Trophoblast cell (in vitro differentiated cells and primary cell): ENCODE data around the gene EXOC3L2.

Experiments used
- DNase-seq, 2 donors: peaks; one replicate each; pipeline ENCODE4 v3.0.0-alpha.2; 2016
- H2AFZ ChIP-seq: 2 replicates; pipeline ENCODE4 v1.6.1; 2013; ENCODE audit warnings: low read length, moderate library complexity, mild to moderate bottlenecking; ENCODE audit not compliant: insufficient read depth, poor library complexity
- H2AK5ac ChIP-seq: 2 replicates; pipeline ENCODE4 v1.6.1; 2013; ENCODE audit warnings: mild to moderate bottlenecking, low read length
- H2BK120ac ChIP-seq: 2 replicates; pipeline ENCODE4 v1.6.1; 2013; ENCODE audit warnings: low read length, mild to moderate bottlenecking, moderate library complexity; ENCODE audit not compliant: insufficient read depth, poor library complexity
- H2BK12ac ChIP-seq: 2 replicates; pipeline ENCODE4 v1.6.1; 2013; ENCODE audit warnings: mild to moderate bottlenecking, low read length, moderate library complexity
- H2BK5ac ChIP-seq: 2 replicates; pipeline ENCODE4 v1.6.1; 2013; ENCODE audit warnings: low read length, low read depth, moderate library complexity, mild to moderate bottlenecking; ENCODE audit not compliant: poor library complexity
- H3K14ac ChIP-seq: 2 replicates; pipeline ENCODE4 v1.6.1; 2013; ENCODE audit warnings: mild to moderate bottlenecking, low read length
- H3K18ac ChIP-seq: 2 replicates; pipeline ENCODE4 v1.6.1; 2013; ENCODE audit warnings: mild to moderate bottlenecking, low read length
- H3K23ac ChIP-seq: 2 replicates; pipeline ENCODE4 v1.6.1; 2013; ENCODE audit warnings: low read length
- H3K27ac ChIP-seq: 2 replicates; pipeline ENCODE4 v1.5.1; 2013; ENCODE audit warnings: low read depth, mild to moderate bottlenecking, inconsistent platforms, low read length, moderate library complexity
- H3K27me3 ChIP-seq: 2 replicates; pipeline ENCODE4 v1.6.1; 2013; ENCODE audit warnings: inconsistent platforms, mild to moderate bottlenecking, low read length, moderate library complexity; ENCODE audit not compliant: insufficient read depth
- H3K36me3 ChIP-seq, 2 experiments: 1 replicate in 1 of 2; 2 replicates in 1 of 2; pipeline ENCODE4 v1.6.1; 2013; ENCODE audit warnings: low read length in 2 of 2, mild to moderate bottlenecking in 2 of 2, moderate library complexity in 1 of 2; ENCODE audit not compliant: insufficient read depth in 2 of 2, control insufficient read depth in 1 of 2
- H3K4ac ChIP-seq: 2 replicates; pipeline ENCODE4 v1.6.1; 2013; ENCODE audit warnings: low read depth, mild to moderate bottlenecking, low read length, moderate library complexity
- H3K4me1 ChIP-seq, 2 experiments: 1 replicate in 1 of 2; 2 replicates in 1 of 2; pipeline ENCODE4 v1.6.1; 2013; ENCODE audit warnings: low read length in 2 of 2, mild to moderate bottlenecking in 2 of 2, moderate library complexity in 1 of 2; ENCODE audit not compliant: insufficient read depth in 2 of 2, control insufficient read depth in 1 of 2
- H3K4me2 ChIP-seq: 2 replicates; pipeline ENCODE4 v1.6.1; 2013; ENCODE audit warnings: inconsistent platforms, mild to moderate bottlenecking, low read length, moderate library complexity
- H3K4me3 ChIP-seq: 2 replicates; pipeline ENCODE4 v1.5.1; 2013; ENCODE audit warnings: mild to moderate bottlenecking, low read depth, low read length, inconsistent platforms
- H3K79me1 ChIP-seq: one replicate; pipeline ENCODE4 v1.6.1; 2013; ENCODE audit warnings: low read length
- H3K79me2 ChIP-seq: 2 replicates; pipeline ENCODE4 v1.6.1; 2013; ENCODE audit warnings: low read length, mild to moderate bottlenecking; ENCODE audit not compliant: control insufficient read depth, insufficient read depth, poor library complexity
- H3K9ac ChIP-seq: 2 replicates; pipeline ENCODE4 v1.6.1; 2013; ENCODE audit warnings: mild to moderate bottlenecking, low read length
- H3K9me3 ChIP-seq: 2 replicates; pipeline ENCODE4 v1.6.1; 2013; ENCODE audit warnings: low read depth, mild to moderate bottlenecking, control low read depth, inconsistent platforms, low read length; ENCODE audit not compliant: insufficient read depth
- H4K12ac ChIP-seq: 2 replicates; pipeline ENCODE4 v1.6.1; 2013; ENCODE audit warnings: low read depth, mild to moderate bottlenecking, low read length, moderate library complexity
- H4K8ac ChIP-seq: 2 replicates; pipeline ENCODE4 v1.6.1; 2013; ENCODE audit warnings: low read depth, mild to moderate bottlenecking, low read length, moderate library complexity
- H4K91ac ChIP-seq: one replicate; pipeline ENCODE4 v1.6.1; 2013; ENCODE audit warnings: low read depth, mild to moderate bottlenecking, low read length, moderate library complexity
- WGBS: extraction: QIAGEN DNeasy Blood & Tissue Kit; methylation state at CpG from one replicate; pipeline ENCODE4 v1.1.7; 2013; ENCODE audit warnings: missing lambda C conversion rate; ENCODE audit not compliant: insufficient read length, insufficient coverage; ENCODE audit errors: extremely low coverage; 5-methylcytosine and 5-hydroxymethylcytosine counted together

EXOC3L2 gene

DNA sequence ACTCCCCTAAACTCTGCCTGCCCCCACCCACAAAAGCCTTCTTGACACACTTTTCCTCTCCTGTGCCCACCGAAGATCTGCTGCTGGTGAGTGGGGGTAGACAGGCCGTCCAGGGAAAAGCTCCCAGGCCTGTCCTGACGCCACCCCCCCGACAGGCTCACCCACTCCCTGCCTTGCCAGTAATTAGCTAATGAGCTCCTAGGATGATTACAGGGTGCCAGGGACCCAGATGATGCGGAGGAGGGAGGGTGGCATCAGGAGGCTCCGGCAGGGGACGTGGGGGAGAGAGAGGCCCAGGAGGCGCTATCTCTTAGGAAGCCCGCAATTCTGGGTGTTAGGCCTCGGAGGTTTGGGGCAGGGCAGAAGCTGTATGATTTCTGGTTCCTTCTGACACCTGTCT, 32.9 kb upstream of the EXOC3L2 start:
- Histone ChIP-seq H2BK5ac (no peak overlapping the region), H2BK120ac (no peak overlapping the region), H3K23ac (no peak overlapping the region), H4K8ac (no peak overlapping the region), H2BK12ac (no peak overlapping the region), H3K14ac (no peak overlapping the region), H3K79me1 (peaks cover 4% of the 10 kb centered on the region), H3K36me3 (peaks cover 39 to 42% of the 10 kb centered on the region in 2 experiments), H3K4ac (no peak overlapping the region), H3K18ac (no peak overlapping the region), H3K27me3 (no peaks in the 10 kb centered on the region), H3K27ac (no peak overlapping the region), H4K12ac (no peak overlapping the region), H2AK5ac (no peak overlapping the region), H2AFZ (no peak overlapping the region), H4K91ac (no peak overlapping the region), H3K4me3 (no peak overlapping the region), H3K79me2 (peaks cover 2% of the 10 kb centered on the region), H3K4me1 (peaks cover 11% of the 10 kb centered on the region in 2 experiments), H3K9ac (no peak overlapping the region), H3K4me2 (no peak overlapping the region), H3K9me3 (no peaks in the 10 kb centered on the region)
- DNase-seq: no peak
- no CpG with 5 or more reads among the region's 10 CpGs for WGBS

DNA sequence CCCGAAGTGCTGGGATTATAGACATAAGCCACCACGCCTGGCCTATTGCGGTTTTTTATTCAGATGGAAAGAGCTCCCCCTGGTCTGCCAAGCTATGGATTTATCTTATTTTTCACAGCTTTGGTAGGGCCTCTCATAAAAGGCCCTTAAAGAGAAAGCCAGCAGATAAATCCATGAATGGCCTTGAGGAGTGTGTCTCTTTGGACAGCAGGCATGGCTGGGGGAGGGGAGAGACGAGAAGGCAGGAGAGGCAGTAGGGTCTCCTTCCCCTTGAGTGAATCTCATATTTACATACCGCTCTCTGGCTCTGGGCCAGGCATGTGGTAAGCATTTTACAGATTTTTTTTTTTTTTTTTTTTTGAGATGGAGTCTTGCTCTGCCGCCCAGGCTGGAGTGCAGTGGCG, 31.1 kb upstream of the EXOC3L2 start:
- Histone ChIP-seq H3K14ac (no peak overlapping the region), H3K36me3 (peaks cover 43 to 44% of the 10 kb centered on the region in 2 experiments), H3K4ac (no peak overlapping the region), H3K18ac (no peak overlapping the region), H2BK120ac (no peak overlapping the region), H4K91ac (no peak overlapping the region), H4K8ac (no peak overlapping the region), H4K12ac (no peak overlapping the region), H3K27me3 (no peaks in the 10 kb centered on the region), H3K79me1 (peaks cover 4% of the 10 kb centered on the region), H3K4me2 (no peak overlapping the region), H3K4me1 (peaks cover 11% of the 10 kb centered on the region in 2 experiments), H2AK5ac (no peak overlapping the region), H3K4me3 (no peak overlapping the region), H3K9ac (no peak overlapping the region), H2BK12ac (no peak overlapping the region), H3K9me3 (no peaks in the 10 kb centered on the region), H3K23ac (no peak overlapping the region), H2BK5ac (no peak overlapping the region), H2AFZ (no peak overlapping the region), H3K79me2 (peaks cover 2% of the 10 kb centered on the region), H3K27ac (no peak overlapping the region)
- DNase-seq: no peak
- WGBS: no CpG with 5 or more reads among the region's 7 CpGs

DNA sequence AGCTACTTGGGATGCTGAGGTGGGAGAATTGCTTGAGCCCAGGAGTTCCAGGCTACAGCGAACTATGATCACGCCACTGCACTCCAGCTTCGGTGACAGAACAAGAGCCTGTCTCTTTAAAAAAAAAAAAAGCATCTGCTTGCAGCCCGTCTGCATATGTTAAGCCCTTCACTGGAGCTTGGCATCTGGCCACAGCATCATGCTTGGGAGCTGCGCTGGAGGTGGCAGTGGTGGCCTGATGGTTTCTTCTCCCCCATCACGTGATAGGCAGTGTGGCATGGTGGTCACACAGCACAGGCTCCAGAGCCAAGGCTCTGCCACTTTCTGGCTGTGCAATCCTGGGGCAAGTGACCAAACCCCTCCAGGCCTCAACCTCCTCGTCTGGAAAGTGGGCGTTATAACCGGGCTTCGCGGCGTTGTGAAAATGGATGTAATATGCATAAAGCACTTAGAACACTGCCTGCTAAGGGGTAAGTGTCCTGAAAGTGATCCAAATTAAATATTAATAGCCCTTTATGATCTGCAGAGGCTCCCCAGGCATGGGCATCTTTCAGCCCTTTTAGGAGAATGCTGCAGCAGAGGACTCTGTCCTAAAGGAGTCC, 30.3 kb upstream of the EXOC3L2 start:
- H3K9me3 ChIP-seq: no peaks in the 10 kb centered on the region
- H3K9ac ChIP-seq: no peak overlapping the region
- H3K4ac ChIP-seq: no peak overlapping the region
- WGBS: no CpG with 5 or more reads among the region's 12 CpGs
- H3K14ac ChIP-seq: no peak overlapping the region
- no peak overlapping the region for H4K8ac ChIP-seq
- peak overlapping the region; percentile 3 for H3K4me3 ChIP-seq
- no peak overlapping the region for H3K4me2 ChIP-seq
- H3K27me3 ChIP-seq: no peaks in the 10 kb centered on the region
- H2BK120ac ChIP-seq: no peak overlapping the region
- no peak overlapping the region for H3K23ac ChIP-seq
- no peak overlapping the region for H3K18ac ChIP-seq
- H3K36me3 ChIP-seq: peaks cover 45 to 46% of the 10 kb centered on the region in 2 experiments
- H2BK12ac ChIP-seq: no peak overlapping the region
- peaks cover 3% of the 10 kb centered on the region for H3K79me1 ChIP-seq
- no peak overlapping the region for H4K12ac ChIP-seq
- H2BK5ac ChIP-seq: no peak overlapping the region
- peaks cover 9% of the 10 kb centered on the region in 2 experiments for H3K4me1 ChIP-seq
- H4K91ac ChIP-seq: no peak overlapping the region
- no peak overlapping the region for H2AFZ ChIP-seq
- DNase-seq: no peak
- H2AK5ac ChIP-seq: no peak overlapping the region
- no peak overlapping the region for H3K27ac ChIP-seq
- H3K79me2 ChIP-seq: peaks cover under 1% of the 10 kb centered on the region

DNA sequence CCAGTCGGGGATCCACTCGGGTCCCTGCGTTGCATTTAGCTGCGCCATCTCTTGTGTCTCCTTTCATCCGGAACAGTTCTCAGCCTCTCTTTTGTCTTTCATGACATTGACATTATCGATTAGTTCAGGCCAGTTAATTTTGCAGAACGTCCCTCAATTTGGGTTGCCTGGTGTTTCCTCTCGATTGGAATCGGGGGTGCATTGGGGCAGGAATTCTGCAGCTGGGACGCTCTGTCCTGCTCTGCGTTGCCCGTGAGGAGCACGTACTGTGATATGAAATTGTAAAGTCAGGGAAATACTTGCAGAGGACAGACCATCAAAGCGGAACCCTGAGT, 28.3 kb upstream of the EXOC3L2 start:
- no peaks in the 10 kb centered on the region for H3K27me3 ChIP-seq
- H3K4me2 ChIP-seq: no peak overlapping the region
- WGBS: no CpG with 5 or more reads among the region's 14 CpGs
- no peaks in the 10 kb centered on the region for H3K79me2 ChIP-seq
- no peak overlapping the region for H2BK5ac ChIP-seq
- no peak overlapping the region for H3K27ac ChIP-seq
- no peak overlapping the region for H3K9ac ChIP-seq
- H3K9me3 ChIP-seq: no peaks in the 10 kb centered on the region
- no peak overlapping the region for H4K12ac ChIP-seq
- H4K8ac ChIP-seq: no peak overlapping the region
- peaks cover 41 to 51% of the 10 kb centered on the region in 2 experiments for H3K36me3 ChIP-seq
- no peak overlapping the region for H3K23ac ChIP-seq
- H3K4me3 ChIP-seq: no peak overlapping the region
- no peak overlapping the region for H2AFZ ChIP-seq
- H2BK120ac ChIP-seq: no peak overlapping the region
- no peak overlapping the region for H4K91ac ChIP-seq
- no peaks in the 10 kb centered on the region for H3K4me1 ChIP-seq
- no peaks in the 10 kb centered on the region for H3K79me1 ChIP-seq
- H3K14ac ChIP-seq: no peak overlapping the region
- no peak overlapping the region for H2BK12ac ChIP-seq
- H3K4ac ChIP-seq: no peak overlapping the region
- H3K18ac ChIP-seq: no peak overlapping the region
- H2AK5ac ChIP-seq: no peak overlapping the region
- no peak for DNase-seq
